Natural killer cell (primary cell): ENCODE results near the gene SPP1. TPM values are rescaled to one million over a fixed set of nuclear protein-coding genes. Genes with fewer than 3 reads are reported as not detected.

Experiments
- ATAC-seq, 3 donors: fragments of 150-1000 bp in 2 of 3; fragments of 200-7000 bp in 1 of 3; cut with Tn5 transposase; 1 replicate in 1 of 3; 2 replicates in 2 of 3; pipeline ENCODE4 v1.10.0; 2021; ENCODE audit warnings: mild to moderate bottlenecking in 2 of 3, moderate library complexity in 2 of 3
- DNase-seq, 2 donors: peaks; one replicate each; pipeline versions ENCODE4 v3.0.0 to v3.0.0-alpha.2; 2013 to 2021; ENCODE audit warnings: mixed read lengths in 1 of 2
- H3K27ac ChIP-seq: one replicate; pipeline ENCODE4 v1.5.1; 2013; ENCODE audit warnings: mild to moderate bottlenecking, low read length
- H3K27me3 ChIP-seq: one replicate; pipeline ENCODE4 v1.6.1; 2013; ENCODE audit warnings: low read length; ENCODE audit not compliant: control insufficient read depth, insufficient read depth
- H3K36me3 ChIP-seq: one replicate; pipeline ENCODE4 v1.6.1; 2013; ENCODE audit warnings: low read length; ENCODE audit not compliant: control insufficient read depth, insufficient read depth
- H3K4me1 ChIP-seq: one replicate; pipeline ENCODE4 v1.6.1; 2013; ENCODE audit warnings: low read length; ENCODE audit not compliant: control insufficient read depth, insufficient read depth
- H3K4me3 ChIP-seq: one replicate; pipeline ENCODE4 v1.5.1; 2013; ENCODE audit warnings: low read length
- H3K9me3 ChIP-seq: one replicate; pipeline ENCODE4 v1.6.1; 2013; ENCODE audit warnings: low read length; ENCODE audit not compliant: control insufficient read depth, insufficient read depth
- H3K27ac Mint-ChIP-seq, 2 donors: one replicate each; pipeline ENCODE4 v1.8.0; 2022; ENCODE audit warnings: mild to moderate bottlenecking in 2 of 2, mixed read lengths in 2 of 2, moderate library complexity in 1 of 2
- H3K27me3 Mint-ChIP-seq, 2 donors: one replicate each; pipeline ENCODE4 v1.8.0; 2022; ENCODE audit warnings: low read depth in 2 of 2, mixed read lengths in 2 of 2
- H3K36me3 Mint-ChIP-seq: one replicate; pipeline ENCODE4 v1.8.0; 2022; ENCODE audit warnings: mixed read lengths
- H3K4me1 Mint-ChIP-seq, 2 donors: one replicate each; pipeline ENCODE4 v1.8.0; 2022; ENCODE audit warnings: mixed read lengths in 2 of 2
- H3K4me3 Mint-ChIP-seq: one replicate; pipeline ENCODE4 v1.8.0; 2022; ENCODE audit warnings: mild to moderate bottlenecking, moderate library complexity, mixed read lengths
- H3K9me3 Mint-ChIP-seq, 2 donors: one replicate each; pipeline ENCODE4 v1.8.0; 2022; ENCODE audit warnings: mixed read lengths in 2 of 2
- WGBS: methylation state at CpG from one replicate; pipeline ENCODE4 v1.1.7; 2013; ENCODE audit warnings: missing lambda C conversion rate; ENCODE audit not compliant: insufficient coverage; 5-methylcytosine and 5-hydroxymethylcytosine counted together
- intact Hi-C: fragments of 100-400 bp; cut with micrococcal nuclease; formaldehyde crosslinking; loops from one replicate; pipeline ENCODE4 v1.14.2; 2022
- total RNA-seq, 4 donors: library from RNA; stranded (reverse); fragments of 120-200 nt in 1 of 4; gene quantifications; one replicate each; pipeline versions ENCODE4 v1.2.3 to v1.2.4, GENCODE V29; 2013 to 2022
- TF ChIP-seq, protein P1 (sequence below): fragments of 200-600 bp; IDR thresholded peaks from one replicate; pipeline ENCODE4 v1.8.0; 2022; ENCODE audit warnings: antibody characterized with exemption

The SPP1 gene
- total RNA-seq, 3 donors from 2014 or later (not counting 1 experiment from before 2014, with no cell fraction given) = not detected

DNA sequence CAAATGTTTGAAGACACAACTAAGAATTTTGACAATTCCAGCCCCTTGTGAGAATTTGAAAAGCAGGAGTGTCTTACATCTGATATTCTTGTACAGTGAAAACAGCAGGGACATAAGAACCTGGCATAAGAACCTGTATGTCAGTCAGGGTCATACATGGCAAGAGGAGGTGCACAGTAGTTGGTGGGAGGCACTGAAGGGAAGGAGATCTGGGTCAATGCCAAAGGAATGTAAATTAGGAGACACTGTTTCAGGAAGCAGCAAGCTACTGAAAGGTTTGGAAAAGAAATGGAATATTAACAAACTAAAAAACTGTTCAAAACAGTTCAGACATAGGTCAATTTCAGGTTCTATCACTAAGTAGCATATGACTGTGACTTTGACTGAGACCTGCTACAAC, 25.0 kb upstream of the SPP1 start:
- Histone ChIP-seq H3K4me1 (no peaks in the 10 kb centered on the region), H3K4me3 (no peak overlapping the region), H3K27me3 (no peaks in the 10 kb centered on the region), H3K9me3 (no peaks in the 10 kb centered on the region), H3K36me3 (no peaks in the 10 kb centered on the region), H3K27ac (no peak overlapping the region)
- DNase-seq = no peak
- TF ChIP-seq, protein P1, sequence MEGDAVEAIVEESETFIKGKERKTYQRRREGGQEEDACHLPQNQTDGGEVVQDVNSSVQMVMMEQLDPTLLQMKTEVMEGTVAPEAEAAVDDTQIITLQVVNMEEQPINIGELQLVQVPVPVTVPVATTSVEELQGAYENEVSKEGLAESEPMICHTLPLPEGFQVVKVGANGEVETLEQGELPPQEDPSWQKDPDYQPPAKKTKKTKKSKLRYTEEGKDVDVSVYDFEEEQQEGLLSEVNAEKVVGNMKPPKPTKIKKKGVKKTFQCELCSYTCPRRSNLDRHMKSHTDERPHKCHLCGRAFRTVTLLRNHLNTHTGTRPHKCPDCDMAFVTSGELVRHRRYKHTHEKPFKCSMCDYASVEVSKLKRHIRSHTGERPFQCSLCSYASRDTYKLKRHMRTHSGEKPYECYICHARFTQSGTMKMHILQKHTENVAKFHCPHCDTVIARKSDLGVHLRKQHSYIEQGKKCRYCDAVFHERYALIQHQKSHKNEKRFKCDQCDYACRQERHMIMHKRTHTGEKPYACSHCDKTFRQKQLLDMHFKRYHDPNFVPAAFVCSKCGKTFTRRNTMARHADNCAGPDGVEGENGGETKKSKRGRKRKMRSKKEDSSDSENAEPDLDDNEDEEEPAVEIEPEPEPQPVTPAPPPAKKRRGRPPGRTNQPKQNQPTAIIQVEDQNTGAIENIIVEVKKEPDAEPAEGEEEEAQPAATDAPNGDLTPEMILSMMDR = no peak
- H3K4me1 Mint-ChIP-seq = no peaks in the 10 kb centered on the region
- ATAC-seq = no peak
- peaks cover 4 to 7% of the 10 kb centered on the region in 2 donors for H3K27me3 Mint-ChIP-seq
- intact Hi-C loops = no loop called here
- H3K36me3 Mint-ChIP-seq = no peaks in the 10 kb centered on the region
- H3K4me3 Mint-ChIP-seq = no peak overlapping the region
- H3K9me3 Mint-ChIP-seq = no peaks in the 10 kb centered on the region
- H3K27ac Mint-ChIP-seq = no peak overlapping the region

DNA sequence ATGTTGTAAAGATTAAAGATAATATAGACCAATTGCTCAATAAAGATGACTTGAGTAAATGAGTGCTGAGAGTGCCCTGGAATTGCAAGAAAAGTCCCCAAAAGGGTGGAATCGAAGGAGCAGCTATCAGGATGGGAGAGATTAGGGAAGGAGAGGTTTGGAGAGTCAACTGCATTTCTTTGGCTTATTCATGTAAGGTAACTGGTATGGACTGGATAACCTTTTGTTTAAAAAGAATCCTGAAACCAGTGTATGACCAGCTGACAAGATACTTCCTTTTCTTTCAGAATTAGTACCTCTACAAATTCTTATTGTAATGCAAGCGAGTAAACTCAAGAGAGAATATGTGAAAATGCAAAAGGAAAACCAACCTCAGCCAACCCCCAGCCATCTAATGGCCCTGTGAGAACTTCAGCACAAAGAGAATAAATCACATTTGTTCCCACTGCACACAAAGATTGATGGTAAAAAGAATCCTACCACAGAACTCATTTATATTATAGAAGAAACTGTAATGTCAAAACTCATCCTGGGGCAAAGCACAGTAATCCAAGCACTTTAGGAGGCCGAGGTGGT, 24.5 kb upstream of the SPP1 start:
- DNase-seq = no peak
- peaks cover 5 to 7% of the 10 kb centered on the region in 2 donors for H3K27me3 Mint-ChIP-seq
- no peak overlapping the region for H3K27ac Mint-ChIP-seq
- TF ChIP-seq, protein P1 = no peak
- H3K36me3 ChIP-seq = no peaks in the 10 kb centered on the region
- WGBS = 79% methylated on average over 2 of the region's 3 CpGs
- intact Hi-C loops = no loop called here
- no peak overlapping the region for H3K4me3 Mint-ChIP-seq
- no peaks in the 10 kb centered on the region for H3K4me1 Mint-ChIP-seq
- H3K9me3 ChIP-seq = no peaks in the 10 kb centered on the region
- no peak overlapping the region for H3K4me3 ChIP-seq
- H3K27ac ChIP-seq = no peak overlapping the region
- no peaks in the 10 kb centered on the region for H3K27me3 ChIP-seq
- no peaks in the 10 kb centered on the region for H3K4me1 ChIP-seq
- H3K9me3 Mint-ChIP-seq = no peaks in the 10 kb centered on the region
- no peak for ATAC-seq
- H3K36me3 Mint-ChIP-seq = no peaks in the 10 kb centered on the region

DNA sequence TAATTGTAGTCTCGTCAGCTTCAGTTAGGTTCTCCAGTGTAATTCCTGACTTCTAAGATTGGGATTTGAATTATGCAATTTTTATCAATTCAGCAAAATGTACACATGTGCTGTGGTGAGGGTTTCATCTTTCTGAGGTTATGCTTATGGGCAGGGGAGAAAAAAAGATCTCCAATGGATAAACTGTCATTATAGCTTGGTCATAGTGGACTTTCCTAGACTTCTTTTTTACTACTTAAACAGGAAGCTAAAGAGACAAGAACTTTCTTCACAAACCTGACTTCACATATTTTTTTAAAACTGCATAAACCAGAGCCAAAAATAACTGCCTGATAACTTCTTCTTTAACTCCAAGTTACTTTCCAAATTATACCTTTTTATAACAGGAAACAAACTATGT, 21.7 kb upstream of the SPP1 start:
- Histone ChIP-seq H3K4me3 (no peak overlapping the region), H3K27me3 (no peaks in the 10 kb centered on the region), H3K9me3 (no peaks in the 10 kb centered on the region), H3K36me3 (no peaks in the 10 kb centered on the region), H3K4me1 (no peaks in the 10 kb centered on the region), H3K27ac (no peak overlapping the region)
- no peaks in the 10 kb centered on the region for H3K36me3 Mint-ChIP-seq
- peaks cover 0 to 3% of the 10 kb centered on the region in 2 donors for H3K27me3 Mint-ChIP-seq
- no peak overlapping the region for H3K4me3 Mint-ChIP-seq
- intact Hi-C loops = no loop called here
- no peak for ATAC-seq
- H3K27ac Mint-ChIP-seq = no peak overlapping the region
- no peaks in the 10 kb centered on the region for H3K9me3 Mint-ChIP-seq
- DNase-seq = no peak
- no CpG with 5 or more reads among the region's 1 CpG for WGBS
- TF ChIP-seq, protein P1 = no peak
- H3K4me1 Mint-ChIP-seq = no peaks in the 10 kb centered on the region

DNA sequence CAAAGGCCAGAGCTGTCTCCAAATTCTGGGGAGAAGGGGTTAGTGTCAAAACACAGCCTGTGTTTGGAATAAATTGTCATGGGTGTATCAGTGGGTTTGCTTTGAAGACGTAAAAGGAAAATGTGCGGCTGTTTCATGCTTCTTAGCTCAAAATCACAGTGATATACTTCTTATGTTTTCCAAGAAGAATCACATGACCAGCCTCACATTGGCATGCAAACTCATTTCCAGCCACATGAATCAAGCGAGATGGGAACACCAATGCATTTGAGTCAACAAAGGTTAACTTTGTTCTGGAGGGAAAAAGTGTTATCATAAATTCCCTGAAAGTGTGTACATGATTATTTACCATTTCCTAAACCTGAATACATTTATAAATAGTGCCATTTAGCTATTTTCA, 19.0 kb upstream of the SPP1 start:
- H3K27ac ChIP-seq = no peak overlapping the region
- Mint-ChIP-seq H3K4me3 (no peak overlapping the region), H3K27ac (no peak overlapping the region), H3K4me1 (no peaks in the 10 kb centered on the region), H3K9me3 (no peaks in the 10 kb centered on the region), H3K36me3 (no peaks in the 10 kb centered on the region), H3K27me3 (peaks cover 0 to 3% of the 10 kb centered on the region in 2 donors)
- intact Hi-C loops = no loop called here
- no peak overlapping the region for H3K4me3 ChIP-seq
- H3K36me3 ChIP-seq = no peaks in the 10 kb centered on the region
- no peaks in the 10 kb centered on the region for H3K4me1 ChIP-seq
- no peaks in the 10 kb centered on the region for H3K9me3 ChIP-seq
- no peak for ATAC-seq
- H3K27me3 ChIP-seq = no peaks in the 10 kb centered on the region
- DNase-seq = no peak
- 88% methylated on average over 3 of the region's 3 CpGs for WGBS
- TF ChIP-seq, protein P1 = no peak
